H1 (cell line): ENCODE measurements around the gene ITPKB.

Experiments used
- CTCF ChIP-seq, 3 experiments: IDR thresholded peaks; 1 replicate in 2 of 3; 2 replicates in 1 of 3; pipeline versions ENCODE4 v1.5.1 to v1.6.1; 2011; ENCODE audit warnings: low read length in 3 of 3, mild to moderate bottlenecking in 3 of 3, inconsistent platforms in 2 of 3, low read depth in 1 of 3, moderate library complexity in 1 of 3; ENCODE audit not compliant: insufficient read depth in 1 of 3; ENCODE audit errors: control extremely low read depth in 1 of 3
- EZH2 ChIP-seq: fragments of 200-600 bp; sonication (generic); IDR thresholded peaks from 2 replicates; pipeline ENCODE4 v1.7.1; 2012; ENCODE audit warnings: low read depth, mild to moderate bottlenecking, moderate library complexity, low read length, inconsistent platforms; ENCODE audit not compliant: severe bottlenecking
- PHF8 ChIP-seq: fragments of 200-600 bp; sonication (generic); conservative IDR thresholded peaks from 2 replicates; pipeline ENCODE4 v1.7.1; 2012; ENCODE audit warnings: low read depth, mild to moderate bottlenecking, inconsistent platforms, low read length, moderate library complexity
- RAD21 ChIP-seq, 2 experiments: IDR thresholded peaks in 1 of 2; conservative IDR thresholded peaks in 1 of 2; 2 replicates each; pipeline ENCODE4 v1.6.1; 2011; ENCODE audit warnings: low read depth in 2 of 2, low read length in 2 of 2, improper control_type of control experiment in 1 of 2, inconsistent platforms in 1 of 2, mild to moderate bottlenecking in 1 of 2, moderate library complexity in 1 of 2

GRCh38 chr1:226644541-226645176, 94.4 kb downstream of the ITPKB start:
- TF ChIP-seq CTCF (IDR thresholded peaks at IDR 0.05; ENCODE audit: control extremely low read depth in 1 of 3, insufficient read depth in 1 of 3, low read depth in 1 of 3, low read length in 3 of 3) = no peak
- TF ChIP-seq RAD21 (IDR thresholded peaks at IDR 0.05 in 1 of 2, conservative IDR thresholded peaks at IDR 0.05 in 1 of 2; ENCODE audit: low read depth in 2 of 2, low read length in 2 of 2) = no peak
- TF ChIP-seq EZH2 = no peak
- TF ChIP-seq PHF8 = no peak
